Activated CD8-positive, alpha-beta memory T cell treated with anti-CD3 and anti-CD28 coated beads, Interleukin-2, amount 10 ng/mL, durations not matched to agents 7 days and 5 days (primary cell): Measurements from ENCODE around the gene DARS2. TPM values are rescaled to one million over a fixed set of nuclear protein-coding genes. Genes with fewer than 3 reads are reported as not detected.
A peak's percentile ranks its signal among the peaks of the same experiment; 100 is the strongest.
"Not testable (repeated sequence)": the region's sequence is repeated elsewhere in the genome, so short reads cannot be mapped to it uniquely, and the experiment has no call there.

Source experiments
- ATAC-seq: fragments of 150-1000 bp; cut with Tn5 transposase; one replicate; pipeline ENCODE4 v1.10.0; 2021; ENCODE audit warnings: moderate library complexity
- CTCF ChIA-PET: fragments of 350-600 bp; sonication (Branson Sonifier 250); formaldehyde crosslinking; loops from one replicate; lab custom pipeline; 2021; ENCODE audit warnings: antibody characterized with exemption; lab: Charles Lee
- DNase-seq: peaks from one replicate; pipeline ENCODE4 v3.0.0-alpha.2; 2020
- H3K27ac Mint-ChIP-seq: one replicate; pipeline ENCODE4 v1.8.0; 2021; ENCODE audit warnings: mild to moderate bottlenecking, mixed read lengths
- H3K27me3 Mint-ChIP-seq: one replicate; pipeline ENCODE4 v1.8.0; 2021; ENCODE audit warnings: mixed read lengths
- H3K36me3 Mint-ChIP-seq: one replicate; pipeline ENCODE4 v1.8.0; 2021; ENCODE audit warnings: mild to moderate bottlenecking, mixed read lengths
- H3K4me1 Mint-ChIP-seq: one replicate; pipeline ENCODE4 v1.8.0; 2021; ENCODE audit warnings: mixed read lengths
- H3K4me3 Mint-ChIP-seq: one replicate; pipeline ENCODE4 v1.8.0; 2021; ENCODE audit warnings: mild to moderate bottlenecking, moderate library complexity, mixed read lengths
- H3K9me3 Mint-ChIP-seq: one replicate; pipeline ENCODE4 v1.8.0; 2022; ENCODE audit warnings: low read depth, mixed read lengths
- total RNA-seq, 2 experiments: library from RNA; stranded (reverse); gene quantifications; one replicate each; pipeline ENCODE4 v1.2.3, GENCODE V29; 2021

Gene DARS2
- total RNA-seq, 2 experiments from 2014 or later: 28.7 to 32.3 TPM

DNA sequence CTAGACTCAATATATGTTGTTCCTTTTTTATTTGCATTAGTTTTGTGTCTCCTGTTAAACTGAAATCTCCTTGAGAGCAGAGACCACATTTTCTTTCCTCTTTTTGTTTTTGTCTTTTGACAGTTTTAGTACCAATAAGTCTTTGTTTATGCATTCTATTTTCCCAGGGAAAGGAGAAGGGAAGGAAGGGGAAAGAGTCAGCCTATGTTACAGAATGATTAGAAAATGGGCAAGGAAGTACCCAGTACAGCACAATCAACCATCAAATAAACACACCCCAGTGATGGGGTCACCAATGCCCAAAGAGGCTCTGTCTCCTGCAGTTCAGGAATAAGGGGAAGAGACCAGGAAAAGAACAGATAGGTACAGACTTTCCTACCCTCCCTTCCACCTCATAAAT is 53.8 kb downstream of the DARS2 start:
- H3K9me3 Mint-ChIP-seq: no peaks in the 10 kb centered on the region
- CTCF ChIA-PET: no interaction called here
- DNase-seq (no peak), ATAC-seq (no peak)
- no peaks in the 10 kb centered on the region for H3K27me3 Mint-ChIP-seq
- H3K27ac Mint-ChIP-seq: no peak overlapping the region
- H3K4me1 Mint-ChIP-seq: peaks cover 2% of the 10 kb centered on the region
- no peak overlapping the region for H3K4me3 Mint-ChIP-seq
- peaks cover 35% of the 10 kb centered on the region for H3K36me3 Mint-ChIP-seq

- peaks cover 31% of the 10 kb centered on the region for H3K36me3 Mint-ChIP-seq
- DNase-seq, H3K4me3 Mint-ChIP-seq, H3K4me1 Mint-ChIP-seq, ATAC-seq, CTCF ChIA-PET, H3K9me3 Mint-ChIP-seq, H3K27me3 Mint-ChIP-seq, H3K27ac Mint-ChIP-seq: not testable (repeated sequence)
Measured at GRCh38 chr1:173881117-173881516, 56.6 kb downstream of the DARS2 start.

DNA sequence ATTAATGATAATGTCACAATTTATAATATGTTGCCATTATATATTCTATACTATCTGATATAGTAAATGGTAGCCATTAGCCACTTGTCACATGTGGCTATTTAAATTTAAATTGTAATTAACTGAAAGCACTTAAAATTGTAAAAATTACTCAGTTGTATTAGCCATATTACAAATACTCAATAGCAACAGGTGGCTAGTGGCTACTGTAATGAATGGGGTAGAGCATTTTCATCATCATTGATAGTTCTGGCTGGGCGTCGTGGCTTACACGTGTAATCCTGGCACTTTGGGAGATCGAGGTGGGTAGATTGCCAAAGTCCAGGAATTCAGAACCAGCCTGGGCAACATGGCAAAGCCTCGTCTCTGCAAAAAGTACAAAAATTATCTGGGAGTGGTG is 60.2 kb downstream of the DARS2 start:
- no peak overlapping the region for H3K27ac Mint-ChIP-seq
- peaks cover 32% of the 10 kb centered on the region for H3K36me3 Mint-ChIP-seq
- ATAC-seq (no peak), DNase-seq (no peak)
- H3K4me3 Mint-ChIP-seq: no peak overlapping the region
- H3K9me3 Mint-ChIP-seq: no peaks in the 10 kb centered on the region
- CTCF ChIA-PET: no interaction called here
- H3K4me1 Mint-ChIP-seq: peaks cover 21% of the 10 kb centered on the region
- H3K27me3 Mint-ChIP-seq: no peaks in the 10 kb centered on the region

- Mint-ChIP-seq H3K27ac (peak overlapping the region; percentile 57), H3K36me3 (peaks cover 33% of the 10 kb centered on the region), H3K4me3 (no peak overlapping the region), H3K27me3 (no peaks in the 10 kb centered on the region), H3K4me1 (peaks cover 21% of the 10 kb centered on the region), H3K9me3 (no peaks in the 10 kb centered on the region)
- ATAC-seq (no peak), DNase-seq (no peak)
- CTCF ChIA-PET: no interaction called here
Measured at GRCh38 chr1:173886746-173887611, 62.5 kb downstream of the DARS2 start.

DNA sequence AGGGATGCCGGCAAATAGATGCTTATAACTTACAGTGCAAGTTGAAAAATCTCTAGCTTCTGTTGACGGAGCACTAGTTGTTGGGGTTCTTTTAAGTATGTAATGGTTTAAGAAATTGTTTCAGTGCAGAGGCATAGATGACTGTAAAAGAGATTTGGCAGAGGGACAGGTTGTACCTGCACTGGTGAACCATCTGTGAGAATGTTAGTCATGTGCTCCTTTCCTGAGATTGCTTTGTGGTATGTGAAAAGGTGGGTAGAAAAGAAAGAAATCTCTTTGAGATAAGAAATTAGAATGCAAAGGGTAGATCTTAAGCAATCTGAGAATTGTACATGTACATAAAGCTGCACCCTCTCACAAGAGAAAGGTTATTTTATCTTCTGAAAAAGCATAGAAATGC is 63.2 kb downstream of the DARS2 start:
- Mint-ChIP-seq H3K9me3 (no peaks in the 10 kb centered on the region), H3K4me1 (peaks cover 21% of the 10 kb centered on the region), H3K4me3 (no peak overlapping the region), H3K36me3 (peaks cover 33% of the 10 kb centered on the region), H3K27me3 (no peaks in the 10 kb centered on the region), H3K27ac (no peak overlapping the region)
- no peak for DNase-seq
- no peak for ATAC-seq
- CTCF ChIA-PET: no interaction called here

GRCh38 chr1:173888749-173889148 is 64.3 kb downstream of the DARS2 start:
- DNase-seq (no peak), ATAC-seq (no peak)
- no peak overlapping the region for H3K27ac Mint-ChIP-seq
- no peak overlapping the region for H3K4me3 Mint-ChIP-seq
- H3K9me3 Mint-ChIP-seq: no peaks in the 10 kb centered on the region
- H3K36me3 Mint-ChIP-seq: peaks cover 36% of the 10 kb centered on the region
- H3K4me1 Mint-ChIP-seq: peaks cover 21% of the 10 kb centered on the region
- no peaks in the 10 kb centered on the region for H3K27me3 Mint-ChIP-seq
- CTCF ChIA-PET: interaction anchor here (0.9 kb wide), 1 partner anchor 71 kb away, joined by 3 read pairs; no protein-coding TSS in a partner anchor

DNA sequence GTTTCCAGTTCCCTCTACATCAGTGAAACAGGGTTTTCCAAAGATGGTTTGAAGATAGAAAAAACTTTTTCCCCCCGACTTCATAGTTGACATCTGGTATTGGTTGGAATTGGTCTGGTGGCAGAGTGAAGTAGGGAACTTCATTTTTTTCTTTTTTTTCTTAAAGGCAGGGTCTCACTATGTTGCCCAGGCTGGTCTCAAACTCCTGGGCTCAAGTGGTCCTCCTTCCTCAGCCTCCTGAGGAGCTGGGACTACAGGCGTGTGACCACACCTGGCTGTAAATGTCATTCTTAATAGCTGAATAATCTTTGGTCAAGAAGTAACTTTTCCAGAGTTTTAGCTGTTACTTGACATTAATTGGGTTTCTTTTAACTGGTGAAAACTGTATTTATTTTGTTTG is 65.4 kb downstream of the DARS2 start:
- CTCF ChIA-PET: interaction anchor here (0.9 to 1.0 kb wide), 2 partner anchors 14 to 70 kb away, joined by 3 read pairs; no protein-coding TSS in a partner anchor
- Mint-ChIP-seq H3K27ac (no peak overlapping the region), H3K9me3 (no peaks in the 10 kb centered on the region), H3K4me3 (no peak overlapping the region), H3K36me3 (peaks cover 43% of the 10 kb centered on the region), H3K4me1 (peaks cover 21% of the 10 kb centered on the region), H3K27me3 (no peaks in the 10 kb centered on the region)
- DNase-seq (no peak), ATAC-seq (no peak)

DNA sequence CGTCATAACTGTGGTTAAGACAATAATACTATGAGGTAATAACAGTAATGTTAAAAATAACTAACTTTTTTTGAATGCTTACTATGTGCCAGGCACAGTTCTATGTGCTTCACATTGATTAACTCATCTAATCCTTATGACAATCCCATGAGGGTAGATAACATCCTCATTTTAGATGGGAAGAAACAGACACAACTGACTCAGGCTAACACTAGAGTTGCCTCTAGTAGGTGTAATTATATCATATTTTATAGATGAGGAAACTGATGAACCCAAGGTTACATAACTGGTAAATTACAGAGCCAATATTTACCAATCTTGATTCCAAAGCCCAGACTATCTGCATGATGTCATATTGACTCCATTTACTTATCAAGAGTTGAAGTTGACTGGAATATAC is 69.1 kb downstream of the DARS2 start:
- ATAC-seq (no peak), DNase-seq (no peak)
- CTCF ChIA-PET: no interaction called here
- H3K4me1 Mint-ChIP-seq: no peaks in the 10 kb centered on the region
- no peak overlapping the region for H3K4me3 Mint-ChIP-seq
- peaks cover 23% of the 10 kb centered on the region for H3K36me3 Mint-ChIP-seq
- no peaks in the 10 kb centered on the region for H3K9me3 Mint-ChIP-seq
- no peaks in the 10 kb centered on the region for H3K27me3 Mint-ChIP-seq
- H3K27ac Mint-ChIP-seq: no peak overlapping the region

DNA sequence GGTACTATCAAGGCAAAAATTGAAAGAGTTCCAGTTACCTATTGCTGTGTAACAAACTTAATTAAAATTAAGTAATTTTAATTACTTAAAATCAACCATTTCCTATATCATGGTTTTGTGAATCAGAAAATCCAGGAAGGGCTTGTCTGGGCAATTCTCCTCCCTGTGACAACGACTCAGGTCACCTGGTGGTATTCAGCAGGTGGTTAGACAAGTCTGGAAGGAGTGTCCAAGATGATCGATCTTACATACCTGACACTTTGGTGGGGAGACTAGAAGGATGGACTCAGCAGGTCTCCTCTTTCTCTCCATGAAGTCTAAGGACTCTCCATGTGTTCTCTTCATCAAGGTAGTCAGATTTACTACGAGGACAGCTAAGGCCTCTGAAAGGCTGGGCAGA is 69.7 kb downstream of the DARS2 start:
- DNase-seq: no peak
- H3K36me3 Mint-ChIP-seq: peaks cover 21% of the 10 kb centered on the region
- H3K4me3 Mint-ChIP-seq: no peak overlapping the region
- no peak for ATAC-seq
- no peak overlapping the region for H3K27ac Mint-ChIP-seq
- H3K4me1 Mint-ChIP-seq: no peaks in the 10 kb centered on the region
- CTCF ChIA-PET: no interaction called here
- H3K9me3 Mint-ChIP-seq: no peaks in the 10 kb centered on the region
- no peaks in the 10 kb centered on the region for H3K27me3 Mint-ChIP-seq

GRCh38 chr1:173900427-173900826 is 76.0 kb downstream of the DARS2 start:
- no peaks in the 10 kb centered on the region for H3K27me3 Mint-ChIP-seq
- H3K27ac Mint-ChIP-seq: no peak overlapping the region
- peaks cover 4% of the 10 kb centered on the region for H3K36me3 Mint-ChIP-seq
- ATAC-seq: no peak
- no peaks in the 10 kb centered on the region for H3K9me3 Mint-ChIP-seq
- peaks cover 5% of the 10 kb centered on the region for H3K4me1 Mint-ChIP-seq
- DNase-seq: no peak
- H3K4me3 Mint-ChIP-seq: no peak overlapping the region
- CTCF ChIA-PET: no interaction called here

GRCh38 chr1:173900992-173901391 is 76.5 kb downstream of the DARS2 start:
- Mint-ChIP-seq H3K9me3 (no peaks in the 10 kb centered on the region), H3K27ac (no peak overlapping the region), H3K36me3 (peaks cover 6% of the 10 kb centered on the region), H3K4me1 (peaks cover 5% of the 10 kb centered on the region), H3K27me3 (no peaks in the 10 kb centered on the region), H3K4me3 (no peak overlapping the region)
- ATAC-seq (no peak), DNase-seq (no peak)
- CTCF ChIA-PET: no interaction called here

DNA sequence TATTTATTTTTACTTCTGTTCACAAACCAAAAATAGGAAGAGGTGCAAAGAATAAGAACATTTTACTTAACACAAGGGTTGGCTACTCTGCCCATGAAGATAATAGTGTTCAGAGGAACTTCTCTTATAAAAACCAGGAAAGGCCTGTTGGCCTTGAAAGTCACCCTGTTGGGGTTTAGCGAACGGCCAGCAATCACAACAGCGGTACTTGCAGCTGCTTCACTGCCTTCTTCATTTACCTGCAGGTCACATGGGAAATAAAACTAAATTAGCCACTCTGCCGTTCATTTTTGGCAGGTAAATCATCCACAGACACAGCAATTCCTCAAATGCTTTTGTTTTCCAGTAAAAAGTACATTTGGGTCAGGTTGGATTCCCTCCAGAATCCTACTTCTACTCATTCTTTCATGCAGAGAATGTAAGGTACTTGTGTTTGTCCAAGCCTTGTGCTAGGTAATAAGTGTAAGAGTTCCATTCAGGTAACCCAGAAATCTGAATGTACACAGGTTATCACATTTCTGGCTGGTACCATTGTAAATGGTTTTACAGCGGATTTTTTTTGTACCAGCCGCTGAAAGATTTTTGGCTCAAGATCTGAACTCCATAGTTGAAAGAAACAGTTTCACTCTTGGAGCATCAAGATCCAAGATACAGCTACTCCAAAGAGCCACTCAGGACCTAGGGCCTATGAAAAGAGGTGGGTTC is 79.5 kb downstream of the DARS2 start:
- Mint-ChIP-seq H3K4me3 (no peak overlapping the region), H3K27me3 (no peaks in the 10 kb centered on the region), H3K4me1 (peaks cover 5% of the 10 kb centered on the region), H3K27ac (no peak overlapping the region), H3K36me3 (peaks cover 6% of the 10 kb centered on the region), H3K9me3 (no peaks in the 10 kb centered on the region)
- no peak for ATAC-seq
- DNase-seq: no peak
- CTCF ChIA-PET: no interaction called here
